GM12878 (cell line): ENCODE results near the gene PPT2. TPM values are rescaled to one million over a fixed set of nuclear protein-coding genes. Genes with fewer than 3 reads are reported as not detected.

Source experiments
- ASH2L ChIP-seq: fragments of 300-600, 200-600 bp; sonication (generic); IDR thresholded peaks from 2 replicates; pipeline ENCODE4 v1.6.1; 2017; ENCODE audit warnings: low read depth, mild to moderate bottlenecking, borderline replicate concordance
- BCL11A ChIP-seq: IDR thresholded peaks from 2 replicates; pipeline ENCODE4 v1.6.1; 2011; ENCODE audit warnings: low read depth, low read length
- BCL3 ChIP-seq: IDR thresholded peaks from 2 replicates; pipeline ENCODE4 v1.6.1; 2011; ENCODE audit warnings: borderline replicate concordance, low read depth, mild to moderate bottlenecking, moderate library complexity, low read length; ENCODE audit not compliant: insufficient read depth, poor library complexity, severe bottlenecking
- CBFB ChIP-seq: IDR thresholded peaks from 2 replicates; pipeline ENCODE4 v1.6.1; 2016; ENCODE audit warnings: antibody characterized with exemption, low read depth
- CHD2 ChIP-seq: IDR thresholded peaks from 2 replicates; pipeline ENCODE4 v1.6.1; 2011; ENCODE audit warnings: low read depth, low read length, improper control_type of control experiment, borderline replicate concordance
- CREM ChIP-seq: IDR thresholded peaks from 2 replicates; pipeline ENCODE4 v1.6.1; 2014; ENCODE audit warnings: antibody characterized with exemption, low read depth
- EED ChIP-seq: sonication (generic); IDR thresholded peaks from 2 replicates; pipeline ENCODE4 v1.6.1; 2016; ENCODE audit warnings: antibody characterized with exemption, low read depth
- ESRRA ChIP-seq: IDR thresholded peaks from 2 replicates; pipeline ENCODE4 v1.6.1; 2012; ENCODE audit warnings: mild to moderate bottlenecking, low read length, improper control_type of control experiment
- ETV6 ChIP-seq, 2 experiments: fragments of 450-650 bp in 1 of 2; IDR thresholded peaks in 1 of 2; conservative IDR thresholded peaks in 1 of 2; 2 replicates each; pipeline ENCODE4 v1.6.1; 2014; ENCODE audit warnings: antibody characterized with exemption in 1 of 2, borderline replicate concordance in 1 of 2, low read depth in 1 of 2, mild to moderate bottlenecking in 1 of 2, moderate library complexity in 1 of 2
- GABPA ChIP-seq: IDR thresholded peaks from 2 replicates; pipeline ENCODE4 v1.6.1; 2014; ENCODE audit warnings: antibody characterized with exemption, low read depth, mild to moderate bottlenecking, inconsistent platforms
- JUNB ChIP-seq: IDR thresholded peaks from 2 replicates; pipeline ENCODE4 v1.6.1; 2016; ENCODE audit warnings: antibody characterized with exemption, mild to moderate bottlenecking
- MEF2B ChIP-seq: fragments of 450-650 bp; IDR thresholded peaks from 2 replicates; pipeline ENCODE4 v1.6.1; 2018; ENCODE audit warnings: mild to moderate bottlenecking, moderate library complexity; ENCODE audit not compliant: partially characterized antibody, poor library complexity, severe bottlenecking
- NFYB ChIP-seq: IDR thresholded peaks from 2 replicates; pipeline ENCODE4 v1.6.1; 2011; ENCODE audit warnings: low read depth, mild to moderate bottlenecking, low read length, improper control_type of control experiment, moderate library complexity; ENCODE audit not compliant: insufficient read depth
- POLR2AphosphoS2 ChIP-seq: IDR thresholded peaks from 2 replicates; pipeline ENCODE4 v1.6.1; 2011; ENCODE audit warnings: low read depth, mild to moderate bottlenecking, low read length, improper control_type of control experiment, moderate library complexity
- POU2F2 ChIP-seq: IDR thresholded peaks from 3 replicates; pipeline ENCODE4 v1.6.1; 2011; ENCODE audit warnings: low read depth, mild to moderate bottlenecking, low read length, borderline replicate concordance
- RAD21 ChIP-seq: IDR thresholded peaks from 2 replicates; pipeline ENCODE4 v1.6.1; 2011; ENCODE audit warnings: mild to moderate bottlenecking, low read depth, low read length, moderate library complexity; ENCODE audit not compliant: insufficient read depth
- RFX5 ChIP-seq: IDR thresholded peaks from 2 replicates; pipeline ENCODE4 v1.6.1; 2011; ENCODE audit warnings: low read depth, low read length, improper control_type of control experiment
- SMARCA5 ChIP-seq: fragments of 450-650 bp; IDR thresholded peaks from 2 replicates; pipeline ENCODE4 v1.6.1; 2017; ENCODE audit warnings: mild to moderate bottlenecking
- SUPT20H ChIP-seq: IDR thresholded peaks from 2 replicates; pipeline ENCODE4 v1.6.1; 2011; ENCODE audit warnings: low read depth, mild to moderate bottlenecking, low read length, moderate library complexity, borderline replicate concordance; ENCODE audit not compliant: control insufficient read depth
- TBL1XR1 ChIP-seq: IDR thresholded peaks from 2 replicates; pipeline ENCODE4 v1.6.1; 2012; ENCODE audit warnings: low read depth, low read length, improper control_type of control experiment
- ZBTB4 ChIP-seq: fragments of 450-650 bp; formaldehyde crosslinking; IDR thresholded peaks from 2 replicates; pipeline ENCODE4 v1.4.0; 2022; ENCODE audit warnings: mild to moderate bottlenecking, moderate library complexity
- ZSCAN29 ChIP-seq: fragments of 450-650 bp; IDR thresholded peaks from 2 replicates; pipeline ENCODE4 v1.6.1; 2017; ENCODE audit warnings: mild to moderate bottlenecking, moderate library complexity
- polyA plus RNA-seq, 11 experiments: library from polyadenylated mRNA; depleted of rRNA in 4 of 11; unstranded in 6 of 11; stranded (reverse) in 5 of 11; fragments of >200 nt; fragmentation: Nextera tagmentation in 4 of 11; fragmentation: Illumina TruSeq in 1 of 11; extraction: Ambion mirVana in 4 of 11; extraction: Trizol in 1 of 11; gene quantifications; 1 replicate in 1 of 11; 2 replicates in 10 of 11; pipeline versions ENCODE4 v1.2.1 to v1.2.3, GENCODE V29; 2011 to 2016; ENCODE audit warnings: inconsistent platforms in 2 of 11, missing spikeins in 2 of 11, low read depth in 1 of 11
- total RNA-seq, 4 experiments: library from RNA; depleted of rRNA in 3 of 4; stranded (reverse); fragments of >200 nt in 3 of 4; fragmentation: Illumina TruSeq in 1 of 4; extraction: Trizol in 1 of 4; gene quantifications; 2 replicates each; pipeline versions ENCODE4 v1.2.1 to v1.2.3, GENCODE V29; 2013 to 2021
- TF ChIP-seq, protein P1 (sequence below): fragments of 450-650 bp; IDR thresholded peaks from 2 replicates; pipeline ENCODE4 v1.6.1; 2017; ENCODE audit warnings: mild to moderate bottlenecking, low read depth, inconsistent platforms; ENCODE audit not compliant: poor library complexity, severe bottlenecking

Gene PPT2
- total and polyA plus RNA-seq, 10 of the 15 experiments (the other 5 are each of a cell fraction or from before 2014, with no cell fraction given), result 1.3 to 25.5 (median 5.5) TPM

- TF ChIP-seq NFYB (no peak), CREM (peak; percentile 97), ESRRA (no peak), EED (peak; percentile 81), GABPA (no peak), JUNB (0 out of 2 replicates have a peak, but pooled peaks have one; percentile 25), BCL11A (peak; percentile 40; the same call in 1 of the 2 replicates), CHD2 (peak; percentile 92), CBFB (peak; percentile 93; the same call in 1 of the 2 replicates), BCL3 (peak; percentile 84), TBL1XR1 (peak; percentile 54; the same call in 1 of the 2 replicates), ZSCAN29 (no peak), ASH2L (0 out of 2 replicates have a peak, but pooled peaks have one; percentile 63), RFX5 (no peak; the same call in 1 of the 2 replicates), SMARCA5 (peak; percentile 96), POU2F2 (peak; percentile 75; the same call in 2 of the 3 replicates), ZBTB4 (CRISPR knock-in tag) (peak; percentile 70; the same call in 1 of the 2 replicates), RAD21 (no peak), POLR2AphosphoS2 (peak; percentile 49; the same call in 1 of the 2 replicates), SUPT20H (no peak), MEF2B (peak; percentile 99), ETV6 (conservative IDR thresholded peaks at IDR 0.05 in 1 of 2, IDR thresholded peaks at IDR 0.05 in 1 of 2; ENCODE audit: borderline replicate concordance in 1 of 2, low read depth in 1 of 2) (peak in 1 of 2 experiments; percentile 64; a peak in 2 of 4 replicates)
- TF ChIP-seq, protein P1, sequence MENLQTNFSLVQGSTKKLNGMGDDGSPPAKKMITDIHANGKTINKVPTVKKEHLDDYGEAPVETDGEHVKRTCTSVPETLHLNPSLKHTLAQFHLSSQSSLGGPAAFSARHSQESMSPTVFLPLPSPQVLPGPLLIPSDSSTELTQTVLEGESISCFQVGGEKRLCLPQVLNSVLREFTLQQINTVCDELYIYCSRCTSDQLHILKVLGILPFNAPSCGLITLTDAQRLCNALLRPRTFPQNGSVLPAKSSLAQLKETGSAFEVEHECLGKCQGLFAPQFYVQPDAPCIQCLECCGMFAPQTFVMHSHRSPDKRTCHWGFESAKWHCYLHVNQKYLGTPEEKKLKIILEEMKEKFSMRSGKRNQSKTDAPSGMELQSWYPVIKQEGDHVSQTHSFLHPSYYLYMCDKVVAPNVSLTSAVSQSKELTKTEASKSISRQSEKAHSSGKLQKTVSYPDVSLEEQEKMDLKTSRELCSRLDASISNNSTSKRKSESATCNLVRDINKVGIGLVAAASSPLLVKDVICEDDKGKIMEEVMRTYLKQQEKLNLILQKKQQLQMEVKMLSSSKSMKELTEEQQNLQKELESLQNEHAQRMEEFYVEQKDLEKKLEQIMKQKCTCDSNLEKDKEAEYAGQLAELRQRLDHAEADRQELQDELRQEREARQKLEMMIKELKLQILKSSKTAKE, result peak; percentile 68
Observed at GRCh38 chr6:32195902-32196681, 42.2 kb downstream of the PPT2 start (continued).
